ENCODE data around the gene INA. TPM values are rescaled to one million over a fixed set of nuclear protein-coding genes. Genes with fewer than 3 reads are reported as not detected.

The INA gene
- total RNA-seq, 1 donor from 2014 or later: 0.23 TPM

DNA sequence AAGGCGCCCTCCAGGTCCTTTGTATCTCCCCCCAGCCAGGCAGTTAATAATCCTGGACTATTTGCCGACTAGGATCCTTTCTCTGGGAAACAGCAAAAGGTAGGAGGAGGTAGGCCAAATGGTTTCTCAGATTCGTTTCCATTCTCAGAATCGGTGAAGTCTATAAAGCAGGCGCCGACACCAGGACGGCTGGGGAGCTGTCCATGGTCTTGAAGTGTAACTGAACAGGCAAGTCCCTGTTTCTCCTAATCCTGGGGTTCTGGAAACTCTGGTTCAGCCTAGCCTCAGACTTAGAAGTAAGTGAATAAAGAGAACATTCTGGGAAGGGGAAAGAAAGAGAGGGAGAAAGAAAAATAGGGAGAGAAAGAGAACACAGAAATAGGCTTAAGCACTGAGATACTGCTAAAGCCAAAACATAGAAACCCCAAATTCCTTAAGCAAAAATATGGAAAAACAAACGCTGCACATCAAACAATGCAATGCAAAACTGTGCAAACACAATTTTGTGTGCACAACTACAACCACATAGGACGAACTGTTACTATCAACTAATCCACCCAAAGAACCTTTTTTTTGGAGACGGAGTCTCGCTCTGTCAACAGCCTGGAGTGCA lies 11.1 kb upstream of the INA start:
- peaks cover 8% of the 10 kb centered on the region for H3K9me3 Mint-ChIP-seq (ENCODE audit: unreplicated experiment)
- H3K27ac Mint-ChIP-seq (ENCODE audit: unreplicated experiment): no peak overlapping the region
- DNase-seq (ENCODE audit: low spot score): peak; percentile 76
- TF ChIP-seq, protein P1, sequence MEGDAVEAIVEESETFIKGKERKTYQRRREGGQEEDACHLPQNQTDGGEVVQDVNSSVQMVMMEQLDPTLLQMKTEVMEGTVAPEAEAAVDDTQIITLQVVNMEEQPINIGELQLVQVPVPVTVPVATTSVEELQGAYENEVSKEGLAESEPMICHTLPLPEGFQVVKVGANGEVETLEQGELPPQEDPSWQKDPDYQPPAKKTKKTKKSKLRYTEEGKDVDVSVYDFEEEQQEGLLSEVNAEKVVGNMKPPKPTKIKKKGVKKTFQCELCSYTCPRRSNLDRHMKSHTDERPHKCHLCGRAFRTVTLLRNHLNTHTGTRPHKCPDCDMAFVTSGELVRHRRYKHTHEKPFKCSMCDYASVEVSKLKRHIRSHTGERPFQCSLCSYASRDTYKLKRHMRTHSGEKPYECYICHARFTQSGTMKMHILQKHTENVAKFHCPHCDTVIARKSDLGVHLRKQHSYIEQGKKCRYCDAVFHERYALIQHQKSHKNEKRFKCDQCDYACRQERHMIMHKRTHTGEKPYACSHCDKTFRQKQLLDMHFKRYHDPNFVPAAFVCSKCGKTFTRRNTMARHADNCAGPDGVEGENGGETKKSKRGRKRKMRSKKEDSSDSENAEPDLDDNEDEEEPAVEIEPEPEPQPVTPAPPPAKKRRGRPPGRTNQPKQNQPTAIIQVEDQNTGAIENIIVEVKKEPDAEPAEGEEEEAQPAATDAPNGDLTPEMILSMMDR (IDR thresholded peaks at IDR 0.05; ENCODE audit: unreplicated experiment): no peak
- H3K27me3 Mint-ChIP-seq (ENCODE audit: unreplicated experiment): peaks cover 1% of the 10 kb centered on the region
- H3K36me3 Mint-ChIP-seq (ENCODE audit: low read depth, unreplicated experiment): peaks cover 4% of the 10 kb centered on the region
- no peak overlapping the region for H3K4me3 Mint-ChIP-seq (ENCODE audit: unreplicated experiment)
- no peaks in the 10 kb centered on the region for H3K4me1 Mint-ChIP-seq (ENCODE audit: unreplicated experiment)

GRCh38 chr10:103273041-103273441 lies 3.9 kb upstream of the INA start:
- H3K4me3 Mint-ChIP-seq (ENCODE audit: unreplicated experiment): no peak overlapping the region
- H3K36me3 Mint-ChIP-seq (ENCODE audit: low read depth, unreplicated experiment): no peaks in the 10 kb centered on the region
- H3K27me3 Mint-ChIP-seq (ENCODE audit: unreplicated experiment): peaks cover 9% of the 10 kb centered on the region
- peak overlapping the region; percentile 7 for H3K27ac Mint-ChIP-seq (ENCODE audit: unreplicated experiment)
- no peaks in the 10 kb centered on the region for H3K4me1 Mint-ChIP-seq (ENCODE audit: unreplicated experiment)
- no peak for DNase-seq (ENCODE audit: low spot score)
- TF ChIP-seq, protein P1 (IDR thresholded peaks at IDR 0.05; ENCODE audit: unreplicated experiment): no peak
- no peaks in the 10 kb centered on the region for H3K9me3 Mint-ChIP-seq (ENCODE audit: unreplicated experiment)

GRCh38 chr10:103276251-103276895 lies 565 bp upstream of the INA start:
- Mint-ChIP-seq H3K27ac (ENCODE audit: unreplicated experiment) (no peak overlapping the region), H3K4me3 (ENCODE audit: unreplicated experiment) (no peak overlapping the region), H3K27me3 (ENCODE audit: unreplicated experiment) (peaks cover 16% of the 10 kb centered on the region), H3K9me3 (ENCODE audit: unreplicated experiment) (peaks cover 4% of the 10 kb centered on the region), H3K4me1 (ENCODE audit: unreplicated experiment) (peaks cover 7% of the 10 kb centered on the region), H3K36me3 (ENCODE audit: low read depth, unreplicated experiment) (peaks cover 6% of the 10 kb centered on the region)
- TF ChIP-seq, protein P1 (IDR thresholded peaks at IDR 0.05; ENCODE audit: unreplicated experiment): no peak
- DNase-seq (ENCODE audit: low spot score): no peak

DNA sequence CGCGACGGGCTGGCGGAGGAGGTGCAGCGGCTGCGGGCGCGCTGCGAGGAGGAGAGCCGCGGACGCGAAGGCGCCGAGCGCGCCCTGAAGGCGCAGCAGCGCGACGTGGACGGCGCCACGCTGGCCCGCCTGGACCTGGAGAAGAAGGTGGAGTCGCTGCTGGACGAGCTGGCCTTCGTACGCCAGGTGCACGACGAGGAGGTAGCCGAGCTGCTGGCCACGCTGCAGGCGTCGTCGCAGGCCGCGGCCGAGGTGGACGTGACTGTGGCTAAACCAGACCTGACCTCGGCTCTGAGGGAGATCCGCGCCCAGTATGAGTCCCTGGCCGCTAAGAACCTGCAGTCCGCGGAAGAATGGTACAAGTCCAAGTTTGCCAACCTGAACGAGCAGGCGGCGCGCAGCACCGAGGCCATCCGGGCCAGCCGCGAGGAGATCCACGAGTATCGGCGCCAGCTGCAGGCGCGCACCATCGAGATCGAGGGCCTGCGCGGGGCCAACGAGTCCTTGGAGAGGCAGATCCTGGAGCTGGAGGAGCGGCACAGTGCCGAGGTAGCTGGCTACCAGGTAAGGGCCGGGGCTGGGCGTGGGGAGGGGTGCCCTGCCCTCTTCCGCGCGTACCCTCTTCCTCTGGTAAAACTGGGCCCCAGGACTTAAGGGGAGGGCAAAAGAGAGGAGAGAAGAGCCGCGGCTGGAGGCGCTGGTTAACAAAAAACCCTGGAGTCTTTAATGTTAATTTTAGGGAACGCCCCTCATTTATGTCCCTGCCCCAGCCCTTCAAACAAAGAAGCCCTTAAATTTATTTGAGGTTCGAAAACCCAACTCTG lies 987 bp downstream of the INA start:
- Mint-ChIP-seq H3K27me3 (ENCODE audit: unreplicated experiment) (peaks cover 16% of the 10 kb centered on the region), H3K4me3 (ENCODE audit: unreplicated experiment) (peak overlapping the region; percentile 84), H3K4me1 (ENCODE audit: unreplicated experiment) (peaks cover 10% of the 10 kb centered on the region), H3K9me3 (ENCODE audit: unreplicated experiment) (peaks cover 4% of the 10 kb centered on the region), H3K36me3 (ENCODE audit: low read depth, unreplicated experiment) (peaks cover 6% of the 10 kb centered on the region), H3K27ac (ENCODE audit: unreplicated experiment) (no peak overlapping the region)
- TF ChIP-seq, protein P1 (IDR thresholded peaks at IDR 0.05; ENCODE audit: unreplicated experiment): no peak
- DNase-seq (ENCODE audit: low spot score): no peak

DNA sequence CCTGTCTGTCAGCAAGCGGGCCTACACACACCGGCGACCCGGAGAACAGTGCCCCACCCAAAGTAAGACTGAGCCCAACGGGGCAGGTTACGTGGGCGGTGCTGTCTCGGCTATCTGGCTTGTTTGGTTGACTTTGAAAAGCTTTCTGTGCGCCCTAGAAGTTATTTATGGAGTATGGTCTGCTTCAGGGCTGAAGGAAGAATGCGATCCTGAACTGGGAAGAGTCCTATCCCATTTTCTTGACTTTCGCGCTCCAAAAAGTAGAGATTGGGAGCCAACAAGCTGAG lies 1.5 kb downstream of the INA start:
- Mint-ChIP-seq H3K4me1 (ENCODE audit: unreplicated experiment) (peaks cover 10% of the 10 kb centered on the region), H3K27me3 (ENCODE audit: unreplicated experiment) (peaks cover 16% of the 10 kb centered on the region), H3K36me3 (ENCODE audit: low read depth, unreplicated experiment) (peaks cover 6% of the 10 kb centered on the region), H3K9me3 (ENCODE audit: unreplicated experiment) (peaks cover 4% of the 10 kb centered on the region), H3K27ac (ENCODE audit: unreplicated experiment) (no peak overlapping the region), H3K4me3 (ENCODE audit: unreplicated experiment) (peak overlapping the region; percentile 84)
- no peak for DNase-seq (ENCODE audit: low spot score)
- TF ChIP-seq, protein P1 (IDR thresholded peaks at IDR 0.05; ENCODE audit: unreplicated experiment): no peak
